CD4-positive, CD25-positive, alpha-beta regulatory T cell (primary cell): ENCODE measurements around the gene LCAT. TPM values are rescaled to one million over a fixed set of nuclear protein-coding genes. Genes with fewer than 3 reads are reported as not detected.

Experiments used
- ATAC-seq, 2 donors: fragments of 150-1000 bp; cut with Tn5 transposase; one replicate each; pipeline ENCODE4 v1.10.0; 2021; ENCODE audit warnings: low read depth in 2 of 2, moderate number of reproducible peaks in 2 of 2, moderate library complexity in 1 of 2
- DNase-seq, 3 donors: peaks; one replicate each; pipeline versions ENCODE4 v3.0.0 to v3.0.0-alpha.2; 2012 to 2022; ENCODE audit warnings: mixed read lengths in 1 of 3
- H3K27ac ChIP-seq: one replicate; pipeline ENCODE4 v1.7.0; 2013; ENCODE audit warnings: mild to moderate bottlenecking, low read length; ENCODE audit not compliant: insufficient read depth, poor library complexity, severe bottlenecking
- H3K27me3 ChIP-seq: one replicate; pipeline ENCODE4 v1.7.0; 2013; ENCODE audit warnings: low read length; ENCODE audit not compliant: control insufficient read depth, insufficient read depth
- H3K36me3 ChIP-seq: one replicate; pipeline ENCODE4 v1.7.0; 2013; ENCODE audit warnings: mild to moderate bottlenecking, low read length, moderate library complexity; ENCODE audit not compliant: control insufficient read depth, insufficient read depth
- H3K4me1 ChIP-seq: 2 replicates; pipeline ENCODE4 v1.7.0; 2013; ENCODE audit warnings: mild to moderate bottlenecking, low read length; ENCODE audit not compliant: insufficient read depth, control insufficient read depth, poor library complexity, severe bottlenecking
- H3K4me3 ChIP-seq: one replicate; pipeline ENCODE4 v1.7.0; 2013; ENCODE audit warnings: low read depth, mild to moderate bottlenecking, low read length, moderate library complexity
- H3K9me3 ChIP-seq, 2 experiments: 1 replicate in 1 of 2; 2 replicates in 1 of 2; pipeline ENCODE4 v1.7.0; 2013; ENCODE audit warnings: low read length in 2 of 2, mild to moderate bottlenecking in 1 of 2, moderate library complexity in 1 of 2; ENCODE audit not compliant: control insufficient read depth in 2 of 2
- H3K27ac Mint-ChIP-seq, 3 donors: one replicate each; pipeline ENCODE4 v1.8.0; 2020 to 2022; ENCODE audit warnings: mild to moderate bottlenecking in 3 of 3, mixed read lengths in 3 of 3, moderate library complexity in 2 of 3
- H3K27me3 Mint-ChIP-seq: one replicate; pipeline ENCODE4 v1.8.0; 2022; ENCODE audit warnings: mild to moderate bottlenecking, mixed read lengths
- H3K36me3 Mint-ChIP-seq: one replicate; pipeline ENCODE4 v1.8.0; 2020; ENCODE audit warnings: mixed read lengths
- H3K4me1 Mint-ChIP-seq, 4 donors: one replicate each; pipeline ENCODE4 v1.8.0; 2020 to 2022; ENCODE audit warnings: mixed read lengths in 4 of 4, mild to moderate bottlenecking in 1 of 4
- H3K4me3 Mint-ChIP-seq, 4 donors: one replicate each; pipeline ENCODE4 v1.8.0; 2020 to 2022; ENCODE audit warnings: mild to moderate bottlenecking in 4 of 4, mixed read lengths in 4 of 4, moderate library complexity in 3 of 4
- H3K9me3 Mint-ChIP-seq, 7 donors: one replicate each; pipeline ENCODE4 v1.8.0; 2020 to 2022; ENCODE audit warnings: mixed read lengths in 7 of 7, mild to moderate bottlenecking in 3 of 7, moderate library complexity in 2 of 7
- polyA plus RNA-seq, 4 donors: library from polyadenylated mRNA; unstranded; fragments of 300-500 nt; fragmentation: Illumina TruSeq; gene quantifications; one replicate each; pipeline ENCODE4 v1.2.3, GENCODE V29; 2021
- total RNA-seq: library from RNA; stranded (reverse); gene quantifications from one replicate; pipeline ENCODE4 v1.2.3, GENCODE V29; 2022

LCAT gene
- total and polyA plus RNA-seq, 5 donors from 2014 or later: 0.25 to 11.0 (median 0.76) TPM

GRCh38 chr16:67931712-67932461 lies 12.0 kb downstream of the LCAT start, which contains the start of gene CTRL:
Gene CTRL (minus strand): TSS chr16:67931862. CDS start chr16:67931852, 10 bp downstream.
- H3K9me3 Mint-ChIP-seq: peaks cover 0 to 1% (median 0%) of the 10 kb centered on the region in 7 donors
- Histone ChIP-seq H3K36me3 (peaks cover 43% of the 10 kb centered on the region), H3K27ac (no peak within 1 kb of the TSS), H3K27me3 (no peaks in the 10 kb centered on the region), H3K4me3 (no peak within 1 kb of the TSS), H3K4me1 (peaks cover 18% of the 10 kb centered on the region), H3K9me3 (no peaks in the 10 kb centered on the region)
- no peaks in the 10 kb centered on the region for H3K27me3 Mint-ChIP-seq
- H3K36me3 Mint-ChIP-seq: peaks cover 7% of the 10 kb centered on the region
- H3K4me3 Mint-ChIP-seq: peak within 1 kb of the TSS in 1 of 4 donors; percentile 28
- no peak for DNase-seq
- no peak for ATAC-seq
- H3K4me1 Mint-ChIP-seq: peaks cover 0 to 32% (median 18%) of the 10 kb centered on the region in 4 donors
- H3K27ac Mint-ChIP-seq: peak within 1 kb of the TSS in 1 of 3 donors; percentile 26

- H3K27ac Mint-ChIP-seq: no peak overlapping the region
- H3K27me3 Mint-ChIP-seq: no peaks in the 10 kb centered on the region
- no peak overlapping the region for H3K4me3 ChIP-seq
- H3K36me3 ChIP-seq: peaks cover 43% of the 10 kb centered on the region
- H3K9me3 Mint-ChIP-seq: peaks cover 0 to 1% (median 0%) of the 10 kb centered on the region in 7 donors
- H3K4me3 Mint-ChIP-seq: no peak overlapping the region
- DNase-seq: no peak
- ATAC-seq: no peak
- H3K27me3 ChIP-seq: no peaks in the 10 kb centered on the region
- H3K27ac ChIP-seq: no peak overlapping the region
- H3K4me1 ChIP-seq: peaks cover 15% of the 10 kb centered on the region
- peaks cover 0 to 32% (median 15%) of the 10 kb centered on the region in 4 donors for H3K4me1 Mint-ChIP-seq
- no peaks in the 10 kb centered on the region for H3K9me3 ChIP-seq
- H3K36me3 Mint-ChIP-seq: peaks cover 6% of the 10 kb centered on the region
These were observed 13.2 kb downstream of the LCAT start for GRCh38 chr16:67930678-67931211.

DNA sequence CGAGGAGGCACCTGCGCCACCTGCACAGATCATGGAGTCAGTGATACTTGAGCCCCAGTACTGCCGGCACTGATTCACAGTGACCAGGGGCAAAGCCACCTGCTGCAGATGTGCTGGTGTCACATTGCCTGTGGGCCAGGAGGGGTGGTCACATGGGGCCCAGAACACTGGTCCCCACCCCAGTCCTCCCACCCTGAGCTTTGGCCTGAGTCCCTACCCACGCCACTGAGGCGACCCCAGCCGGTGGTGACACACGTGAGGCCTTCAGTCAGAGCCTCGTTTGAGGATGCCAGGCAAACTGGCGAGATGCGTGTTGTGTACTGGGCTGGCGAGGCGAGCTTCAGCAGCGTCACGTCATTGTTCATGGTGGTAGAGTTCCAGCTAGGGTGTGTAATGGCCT lies 13.7 kb downstream of the LCAT start:
- Histone ChIP-seq H3K36me3 (peaks cover 41% of the 10 kb centered on the region), H3K27ac (no peak overlapping the region), H3K27me3 (no peaks in the 10 kb centered on the region), H3K9me3 (no peaks in the 10 kb centered on the region), H3K4me1 (peaks cover 13% of the 10 kb centered on the region), H3K4me3 (no peak overlapping the region)
- Mint-ChIP-seq H3K9me3 (peaks cover 0 to 1% (median 0%) of the 10 kb centered on the region in 7 donors), H3K36me3 (peaks cover under 1% of the 10 kb centered on the region), H3K4me3 (no peak overlapping the region), H3K27me3 (no peaks in the 10 kb centered on the region), H3K27ac (no peak overlapping the region), H3K4me1 (peaks cover 0 to 26% (median 11%) of the 10 kb centered on the region in 4 donors)
- DNase-seq: no peak
- ATAC-seq: no peak

GRCh38 chr16:67928561-67929364 lies 15.2 kb downstream of the LCAT start:
- ATAC-seq: peak; percentile 73 to 78
- peak overlapping the region in 2 of 3 donors; percentile 31 to 38 for H3K27ac Mint-ChIP-seq
- peak; percentile 61 to 78 (median 77) for DNase-seq
- no peaks in the 10 kb centered on the region for H3K9me3 ChIP-seq
- H3K4me3 Mint-ChIP-seq: no peak overlapping the region
- no peak overlapping the region for H3K4me3 ChIP-seq
- peaks cover 0 to 14% (median 3%) of the 10 kb centered on the region in 4 donors for H3K4me1 Mint-ChIP-seq
- H3K36me3 Mint-ChIP-seq: no peaks in the 10 kb centered on the region
- peaks cover 26% of the 10 kb centered on the region for H3K36me3 ChIP-seq
- peaks cover 0 to 1% (median 0%) of the 10 kb centered on the region in 7 donors for H3K9me3 Mint-ChIP-seq
- H3K27me3 Mint-ChIP-seq: no peaks in the 10 kb centered on the region
- H3K27me3 ChIP-seq: no peaks in the 10 kb centered on the region
- H3K4me1 ChIP-seq: peaks cover 6% of the 10 kb centered on the region
- no peak overlapping the region for H3K27ac ChIP-seq

DNA sequence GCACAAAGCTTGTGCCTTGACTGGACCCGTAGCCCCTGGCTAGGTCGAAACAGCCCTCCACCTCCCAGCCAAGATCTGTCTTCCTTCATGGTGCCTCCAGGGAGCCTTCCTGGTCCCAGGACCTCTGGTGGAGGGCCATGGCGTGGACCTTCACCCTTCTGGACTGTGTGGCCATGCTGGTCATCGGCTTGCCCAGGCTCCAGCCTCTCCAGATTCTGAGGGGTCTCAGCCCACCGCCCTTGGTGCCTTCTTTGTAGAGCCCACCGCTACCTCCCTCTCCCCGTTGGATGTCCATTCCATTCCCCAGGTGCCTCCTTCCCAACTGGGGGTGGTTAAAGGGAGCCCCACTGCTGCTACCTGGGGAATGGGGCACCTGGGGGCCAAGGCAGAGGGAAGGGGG lies 15.8 kb downstream of the LCAT start:
- Mint-ChIP-seq H3K36me3 (no peaks in the 10 kb centered on the region), H3K4me1 (peaks cover 0 to 11% (median 2%) of the 10 kb centered on the region in 4 donors), H3K9me3 (peaks cover 0 to 1% (median 0%) of the 10 kb centered on the region in 7 donors), H3K4me3 (no peak overlapping the region), H3K27me3 (no peaks in the 10 kb centered on the region), H3K27ac (peak overlapping the region in 1 of 3 donors; percentile 31)
- H3K27me3 ChIP-seq: no peaks in the 10 kb centered on the region
- H3K36me3 ChIP-seq: peaks cover 25% of the 10 kb centered on the region
- no peak overlapping the region for H3K4me3 ChIP-seq
- ATAC-seq (no peak), DNase-seq (no peak)
- peaks cover 6% of the 10 kb centered on the region for H3K4me1 ChIP-seq
- H3K9me3 ChIP-seq: no peaks in the 10 kb centered on the region
- no peak overlapping the region for H3K27ac ChIP-seq

- H3K27ac ChIP-seq: no peak overlapping the region
- no peaks in the 10 kb centered on the region for H3K27me3 Mint-ChIP-seq
- peaks cover 24% of the 10 kb centered on the region for H3K36me3 ChIP-seq
- H3K9me3 Mint-ChIP-seq: peaks cover 0 to 1% (median 0%) of the 10 kb centered on the region in 7 donors
- H3K9me3 ChIP-seq: no peaks in the 10 kb centered on the region
- ATAC-seq (no peak), DNase-seq (no peak)
- no peaks in the 10 kb centered on the region for H3K27me3 ChIP-seq
- H3K4me1 Mint-ChIP-seq: peaks cover 0 to 11% (median 2%) of the 10 kb centered on the region in 4 donors
- H3K4me3 ChIP-seq: no peak overlapping the region
- H3K36me3 Mint-ChIP-seq: no peaks in the 10 kb centered on the region
- no peak overlapping the region for H3K4me3 Mint-ChIP-seq
- peaks cover 6% of the 10 kb centered on the region for H3K4me1 ChIP-seq
- H3K27ac Mint-ChIP-seq: no peak overlapping the region
These were observed 16.6 kb downstream of the LCAT start for GRCh38 chr16:67927131-67927941.

DNA sequence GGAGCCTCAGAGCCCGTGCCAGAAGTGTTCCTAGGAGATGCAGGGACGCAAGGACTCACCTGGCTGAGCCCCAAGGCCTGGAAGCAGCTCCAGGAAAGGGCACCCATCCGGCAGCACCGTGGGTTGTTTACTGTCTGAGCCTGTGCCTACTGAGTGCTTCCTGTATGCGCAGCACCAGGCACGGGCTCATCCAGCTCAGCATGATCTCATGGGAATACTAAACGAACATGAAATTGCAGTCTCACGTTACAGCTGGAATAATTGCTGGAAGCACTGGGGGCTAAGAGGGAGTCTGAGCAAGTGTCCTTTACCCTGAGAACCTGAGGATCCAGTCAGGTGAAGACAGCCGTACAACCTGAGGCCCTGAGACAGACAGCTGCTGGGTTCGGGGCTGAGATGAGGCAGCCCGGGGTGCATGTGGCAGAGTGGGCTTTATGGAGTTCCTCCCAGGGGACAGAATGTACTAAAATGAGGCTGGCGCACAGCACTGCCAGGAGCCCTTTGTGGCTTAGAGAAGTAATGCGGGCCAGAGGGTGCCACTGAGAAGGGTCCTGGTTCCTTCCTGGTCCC lies 17.7 kb downstream of the LCAT start:
- peaks cover 6% of the 10 kb centered on the region for H3K4me1 ChIP-seq
- H3K36me3 ChIP-seq: peaks cover 19% of the 10 kb centered on the region
- Mint-ChIP-seq H3K4me3 (no peak overlapping the region), H3K27me3 (no peaks in the 10 kb centered on the region), H3K4me1 (peaks cover 0 to 17% (median 2%) of the 10 kb centered on the region in 4 donors), H3K9me3 (peaks cover 0 to 1% (median 0%) of the 10 kb centered on the region in 7 donors), H3K36me3 (no peaks in the 10 kb centered on the region), H3K27ac (no peak overlapping the region)
- no peak overlapping the region for H3K4me3 ChIP-seq
- H3K9me3 ChIP-seq: no peaks in the 10 kb centered on the region
- H3K27ac ChIP-seq: no peak overlapping the region
- no peak for DNase-seq
- no peaks in the 10 kb centered on the region for H3K27me3 ChIP-seq
- no peak for ATAC-seq
